Measurements from ENCODE around the gene TMEM132A.

DNA sequence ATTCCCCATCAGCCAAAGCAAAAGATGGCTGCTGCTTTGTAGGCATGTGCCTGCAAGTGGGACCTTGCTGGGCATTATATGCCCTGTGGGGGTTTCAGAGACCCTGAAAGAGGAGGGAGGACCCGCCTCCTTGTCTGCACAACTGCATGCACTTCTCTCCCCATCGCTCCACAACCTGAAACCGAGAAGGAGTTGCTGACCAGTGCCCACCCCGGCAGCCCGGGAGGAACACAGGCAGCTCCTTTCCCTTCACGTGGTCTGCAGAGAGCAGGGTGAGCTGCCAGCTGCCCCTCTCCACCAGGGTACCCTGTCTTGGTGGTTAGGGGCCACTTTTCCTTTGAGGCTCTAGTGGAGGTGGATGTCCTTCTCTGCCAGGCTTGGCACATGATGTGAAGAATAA lies 1.4 kb upstream of the TMEM132A start:
- TF ChIP-seq, protein P1, sequence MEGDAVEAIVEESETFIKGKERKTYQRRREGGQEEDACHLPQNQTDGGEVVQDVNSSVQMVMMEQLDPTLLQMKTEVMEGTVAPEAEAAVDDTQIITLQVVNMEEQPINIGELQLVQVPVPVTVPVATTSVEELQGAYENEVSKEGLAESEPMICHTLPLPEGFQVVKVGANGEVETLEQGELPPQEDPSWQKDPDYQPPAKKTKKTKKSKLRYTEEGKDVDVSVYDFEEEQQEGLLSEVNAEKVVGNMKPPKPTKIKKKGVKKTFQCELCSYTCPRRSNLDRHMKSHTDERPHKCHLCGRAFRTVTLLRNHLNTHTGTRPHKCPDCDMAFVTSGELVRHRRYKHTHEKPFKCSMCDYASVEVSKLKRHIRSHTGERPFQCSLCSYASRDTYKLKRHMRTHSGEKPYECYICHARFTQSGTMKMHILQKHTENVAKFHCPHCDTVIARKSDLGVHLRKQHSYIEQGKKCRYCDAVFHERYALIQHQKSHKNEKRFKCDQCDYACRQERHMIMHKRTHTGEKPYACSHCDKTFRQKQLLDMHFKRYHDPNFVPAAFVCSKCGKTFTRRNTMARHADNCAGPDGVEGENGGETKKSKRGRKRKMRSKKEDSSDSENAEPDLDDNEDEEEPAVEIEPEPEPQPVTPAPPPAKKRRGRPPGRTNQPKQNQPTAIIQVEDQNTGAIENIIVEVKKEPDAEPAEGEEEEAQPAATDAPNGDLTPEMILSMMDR (IDR thresholded peaks at IDR 0.05), result no peak
- TF ChIP-seq EP300 (IDR thresholded peaks at IDR 0.05) (no peak), POLR2AphosphoS5 (IDR thresholded peaks at IDR 0.05) (no peak), POLR2A (IDR thresholded peaks at IDR 0.05) (no peak)

Measured in gastroesophageal sphincter (tissue), 3 donors.